Hypothalamus (tissue), 51 donors: Measurements from ENCODE around the gene LGI1.
A peak's percentile ranks its signal among the peaks of the same experiment; 100 is the strongest.
"Not testable (repeated sequence)": the region's sequence is repeated elsewhere in the genome, so short reads cannot be mapped to it uniquely, and the experiment has no call there.

ENCODE experiments used
- DNase-seq, 51 donors: peaks; one replicate each; lab custom pipeline; 2025; lab: John Stamatoyannopoulos, UW

The LGI1 gene

DNA sequence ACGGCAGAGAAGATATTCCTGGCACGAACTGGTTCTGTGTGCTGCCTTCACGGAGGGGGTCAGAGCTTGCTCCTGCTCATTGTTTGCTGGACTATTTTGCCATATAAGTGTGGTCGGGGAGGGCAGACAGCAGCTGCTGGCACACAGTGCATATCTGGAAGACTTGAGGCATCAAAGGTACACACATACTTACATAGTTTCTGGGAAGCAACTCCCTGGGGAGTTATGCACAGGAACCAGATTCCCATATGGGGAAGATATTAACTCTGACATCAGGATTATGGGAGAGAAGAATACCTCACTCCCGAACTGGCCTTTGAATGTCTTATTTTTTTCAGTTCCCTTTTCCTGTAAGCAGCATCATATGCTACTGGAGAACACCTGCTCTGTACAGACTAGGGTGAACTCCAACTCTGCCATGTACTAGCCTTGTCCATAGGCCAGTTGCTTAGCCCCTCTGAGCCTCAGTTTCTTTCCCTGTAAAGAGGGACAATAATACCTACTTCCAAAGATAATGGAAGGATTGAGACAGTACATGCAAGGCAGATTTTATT lies 41.5 kb downstream of the LGI1 start:
- DNase-seq: no peak

DNA sequence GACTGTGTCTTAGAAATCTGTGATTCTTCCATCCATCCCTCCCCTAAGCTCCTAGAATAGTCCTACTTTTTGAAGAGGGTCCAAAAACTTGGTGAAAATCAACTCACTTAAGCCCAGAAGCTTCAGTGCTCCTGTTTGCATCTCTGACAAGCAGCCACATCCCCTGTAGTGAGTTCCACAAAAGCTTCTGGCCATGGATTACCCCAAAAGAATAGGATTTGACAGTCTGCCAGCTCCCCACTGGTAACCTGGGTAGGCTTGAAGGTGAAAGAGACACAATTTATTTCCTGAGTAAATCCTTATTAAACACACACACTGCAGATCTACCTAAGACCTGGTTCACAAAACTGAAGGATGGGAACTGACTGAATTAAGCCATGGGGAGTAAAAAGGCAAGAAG lies 46.5 kb downstream of the LGI1 start:
- DNase-seq: no peak

DNA sequence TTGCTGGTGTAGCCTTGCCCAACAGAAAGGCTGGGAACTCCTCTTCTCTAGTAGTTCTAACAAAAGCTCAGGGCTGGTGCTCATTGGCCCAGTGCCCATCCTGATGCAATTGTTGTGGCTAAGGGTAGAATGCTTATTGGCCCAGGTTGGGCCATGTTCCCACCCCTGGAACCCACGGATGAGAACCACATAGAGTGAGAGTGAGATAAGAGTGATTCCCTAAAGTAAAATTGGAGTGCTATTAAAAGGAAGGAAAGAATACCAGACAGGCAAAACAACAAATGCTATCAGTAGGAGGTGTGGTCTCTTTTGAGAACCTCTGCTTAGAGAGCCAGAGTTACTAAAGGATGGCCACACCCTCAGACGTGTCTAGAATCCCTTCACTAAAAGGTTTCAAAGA lies 49.2 kb downstream of the LGI1 start:
- no peak for DNase-seq

DNA sequence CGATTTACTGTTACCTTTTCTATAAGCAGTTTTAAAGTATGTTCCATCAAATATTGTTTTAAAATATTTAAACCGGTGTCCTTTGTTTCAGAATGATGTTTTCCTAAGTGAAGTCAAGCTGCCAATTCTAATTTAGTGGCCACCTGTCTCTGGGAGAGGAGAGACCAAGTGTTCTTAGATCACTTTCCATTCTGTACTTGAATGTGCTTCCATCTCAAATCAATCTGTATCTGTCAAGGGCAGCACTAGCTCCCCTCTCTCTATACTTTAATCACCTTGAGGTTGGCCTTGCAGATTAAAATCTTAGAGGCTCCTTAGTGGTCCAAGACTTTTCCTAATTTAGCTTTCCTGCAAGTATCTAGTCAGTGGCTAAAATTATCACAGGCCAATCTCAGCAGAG lies 49.6 kb downstream of the LGI1 start:
- DNase-seq: no peak

DNA sequence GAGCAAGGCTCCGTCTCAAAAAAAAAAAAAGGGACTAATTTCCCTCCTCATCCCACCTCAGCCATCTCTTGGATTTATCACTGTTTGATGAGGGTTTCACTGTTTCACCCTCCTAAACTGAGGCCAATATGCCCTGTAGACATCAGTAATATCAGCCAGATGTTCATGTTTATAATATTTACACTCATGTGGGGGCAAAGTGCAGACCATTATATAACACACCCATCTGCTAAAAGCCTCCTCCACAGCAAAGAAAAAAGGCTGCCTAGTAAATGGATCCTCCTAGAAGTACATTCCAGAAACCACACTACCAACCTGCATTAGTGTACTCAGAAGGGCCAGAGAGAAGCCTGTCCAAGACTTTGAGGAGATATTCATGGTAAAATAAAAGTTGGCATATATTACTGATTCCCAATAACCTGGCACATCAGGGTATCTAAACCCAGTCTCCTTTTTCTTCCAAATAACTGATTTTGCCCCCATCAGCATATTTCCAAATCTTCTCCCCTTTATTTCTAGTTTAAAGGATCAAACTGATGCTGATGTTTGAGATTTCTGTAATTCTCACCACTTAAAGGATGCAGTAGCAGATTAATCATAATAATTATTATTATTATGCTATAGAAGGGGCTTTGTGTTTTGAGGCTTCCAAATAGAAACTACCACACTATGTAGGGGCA lies 55.1 kb downstream of the LGI1 start:
- no peak for DNase-seq

DNA sequence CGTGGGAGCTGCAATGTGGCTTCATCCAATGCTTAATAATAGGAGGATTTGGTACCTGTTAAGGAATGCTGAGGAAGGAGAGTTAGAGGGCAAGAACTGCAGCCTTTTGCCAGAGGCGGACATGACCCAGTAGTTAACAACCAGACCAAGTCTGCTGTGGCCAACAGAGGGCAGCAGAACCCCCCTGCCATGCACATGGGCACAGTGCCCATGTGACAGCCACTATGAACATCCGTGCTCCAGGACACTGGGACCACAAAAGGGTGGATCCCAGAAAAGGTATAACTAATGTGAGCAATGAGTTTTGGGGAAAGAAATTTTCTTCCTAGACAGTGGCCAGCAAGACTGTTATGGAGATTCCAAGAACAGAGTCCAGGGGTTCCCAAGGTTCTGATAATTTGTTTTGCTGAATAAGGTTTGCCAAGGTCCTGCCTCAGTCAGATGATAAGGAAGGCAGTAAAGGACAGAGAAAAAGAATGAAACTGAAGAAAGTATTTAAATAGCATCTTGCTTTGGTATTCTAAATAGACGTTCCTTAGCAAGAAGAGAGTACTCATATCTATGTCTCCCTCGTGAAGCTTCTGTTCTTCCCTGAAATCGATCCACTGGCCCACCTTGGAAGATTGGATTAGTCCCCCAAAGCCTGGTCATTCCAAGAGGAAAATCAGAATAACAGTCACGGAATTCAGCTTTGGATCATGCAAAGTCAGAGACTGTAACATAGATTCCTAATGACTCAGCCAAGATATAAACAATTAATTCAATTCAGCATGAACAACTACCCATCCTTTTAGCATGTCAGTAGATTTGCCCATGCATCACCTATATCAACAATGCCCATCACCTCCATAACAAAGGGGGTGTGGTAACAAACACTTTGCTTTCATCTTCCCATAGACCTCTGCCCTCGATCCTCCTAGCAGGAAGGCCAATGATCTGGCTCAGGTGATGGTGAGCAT lies 56.0 kb downstream of the LGI1 start:
- peak in 42 of 51 donors; percentile 2 to 70 (median 16) for DNase-seq

DNA sequence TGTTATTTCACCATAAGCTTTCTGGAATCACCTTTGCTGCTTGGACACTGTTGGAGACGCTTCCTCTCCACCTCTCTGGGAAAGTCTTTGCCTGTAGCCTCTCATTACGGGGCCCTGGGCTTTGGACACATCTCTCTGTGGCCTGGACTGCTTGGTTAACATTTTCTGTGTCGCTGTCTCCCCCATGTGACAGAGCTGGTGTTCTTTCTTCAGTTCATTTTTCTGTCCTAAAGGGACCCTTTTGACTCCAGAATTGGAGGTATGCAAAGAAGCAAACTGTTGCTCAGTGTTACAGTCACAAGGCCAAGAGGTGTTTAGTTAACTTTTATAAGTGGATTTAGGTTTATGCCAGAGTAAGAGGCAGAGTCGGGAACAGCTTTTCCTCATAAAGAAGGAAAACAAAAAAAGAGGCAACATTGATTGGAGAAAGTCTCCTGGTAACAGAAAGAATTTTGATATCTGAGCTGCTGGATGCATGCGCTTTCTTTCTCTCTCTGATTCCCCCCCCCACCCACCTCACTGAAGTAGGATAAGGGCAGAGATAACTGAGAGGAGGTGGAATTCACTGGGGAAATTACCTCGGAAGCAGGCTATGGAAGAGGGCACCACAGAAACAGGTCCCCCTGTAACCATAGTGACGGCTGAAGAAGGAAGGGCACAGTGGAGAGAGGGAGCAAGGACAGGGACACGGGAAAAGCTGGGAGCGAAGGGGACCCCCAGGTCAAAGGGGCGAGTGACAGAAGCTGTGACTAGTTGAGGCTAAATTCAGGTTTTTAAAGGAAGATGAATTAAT lies 57.8 kb downstream of the LGI1 start:
- peak in 24 of 51 donors; percentile 1 to 53 (median 21) for DNase-seq

DNA sequence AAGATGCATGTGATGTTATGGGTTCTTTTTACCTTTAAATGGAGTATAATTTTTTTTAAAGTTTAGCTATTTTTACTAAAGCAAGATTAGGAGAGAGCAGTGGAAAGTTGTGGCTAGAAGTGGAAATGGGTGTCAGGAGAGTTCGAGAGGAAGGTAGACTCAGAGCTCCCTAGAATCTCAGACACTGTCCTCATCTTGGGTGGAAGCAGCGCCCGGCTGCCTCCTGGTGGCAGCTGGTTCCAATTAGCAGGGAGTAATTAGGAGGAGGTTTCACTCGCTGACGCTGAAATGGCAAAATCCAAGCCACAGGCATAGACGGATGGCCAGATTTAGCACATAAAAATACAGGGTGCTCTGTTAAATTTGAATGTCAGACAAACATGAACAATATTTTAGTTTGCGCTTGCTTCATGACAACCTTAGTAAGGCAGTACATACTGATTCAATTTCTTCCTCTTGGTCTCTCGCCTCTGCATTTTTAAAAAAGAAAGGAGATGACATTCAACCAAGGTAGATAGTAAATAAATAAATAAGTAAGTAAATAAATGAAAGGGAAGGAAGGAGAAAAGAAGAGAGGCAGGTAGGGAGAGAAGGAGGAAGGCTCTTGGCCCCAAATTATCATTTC lies 58.5 kb downstream of the LGI1 start:
- DNase-seq: peak in 39 of 51 donors; percentile 6 to 75 (median 40)

DNA sequence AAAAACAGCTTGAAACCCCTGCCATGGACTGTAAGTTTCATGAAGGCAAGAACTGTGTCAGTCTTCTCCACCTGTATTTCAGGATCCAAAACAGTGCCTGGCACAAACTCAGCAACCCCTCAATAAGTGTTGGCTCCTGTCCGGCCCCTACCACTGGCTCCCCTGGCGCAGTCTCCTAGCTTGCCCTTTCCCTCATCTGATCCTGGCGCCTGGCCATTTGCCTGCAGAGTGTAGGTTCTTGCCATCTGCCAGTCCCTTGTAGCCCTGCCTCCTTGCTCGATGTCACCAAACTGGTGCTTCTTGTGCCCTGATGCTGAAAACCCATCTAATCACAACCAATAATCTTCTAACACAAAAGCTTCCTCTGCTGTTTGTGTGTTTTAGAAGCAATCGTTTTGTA lies 60.4 kb downstream of the LGI1 start:
- no peak for DNase-seq

DNA sequence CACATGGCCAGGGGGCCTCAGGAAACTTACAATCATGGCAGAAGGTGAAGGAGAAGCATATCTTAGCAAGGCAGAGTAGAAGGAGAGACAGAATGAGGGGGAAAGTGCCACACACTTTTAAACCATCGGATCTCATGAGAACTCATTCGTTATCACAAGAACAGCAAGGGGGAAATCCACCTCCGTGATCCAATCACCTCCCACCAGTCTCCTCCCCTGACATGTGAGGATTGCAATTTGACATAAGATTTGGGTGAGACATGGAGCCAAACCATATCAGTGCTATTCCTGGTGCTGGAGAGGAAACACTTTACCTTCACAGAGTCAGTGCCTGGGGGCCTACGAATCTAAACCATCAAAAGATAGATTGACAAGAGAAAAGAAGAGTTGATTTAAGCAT lies 61.8 kb downstream of the LGI1 start:
- DNase-seq: no peak

DNA sequence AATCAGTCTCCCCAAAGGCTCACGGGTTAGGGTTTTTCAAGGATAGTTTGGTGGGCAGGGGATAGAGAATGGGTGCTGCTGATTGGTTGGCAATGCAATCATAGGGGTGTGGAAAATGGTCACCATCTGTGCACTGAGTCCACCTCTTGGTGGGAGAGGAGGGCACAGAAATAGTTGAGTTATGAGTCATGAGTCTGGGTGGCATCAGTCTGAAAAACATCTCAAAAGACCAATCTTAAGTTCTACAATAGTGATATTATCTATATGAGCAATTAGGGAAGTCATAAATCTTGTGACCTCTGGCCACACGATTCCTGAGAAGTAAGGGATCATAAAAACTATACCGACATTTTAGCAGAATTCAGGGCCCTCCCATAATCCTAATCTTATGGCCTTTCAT lies 62.7 kb downstream of the LGI1 start:
- DNase-seq: no peak

DNA sequence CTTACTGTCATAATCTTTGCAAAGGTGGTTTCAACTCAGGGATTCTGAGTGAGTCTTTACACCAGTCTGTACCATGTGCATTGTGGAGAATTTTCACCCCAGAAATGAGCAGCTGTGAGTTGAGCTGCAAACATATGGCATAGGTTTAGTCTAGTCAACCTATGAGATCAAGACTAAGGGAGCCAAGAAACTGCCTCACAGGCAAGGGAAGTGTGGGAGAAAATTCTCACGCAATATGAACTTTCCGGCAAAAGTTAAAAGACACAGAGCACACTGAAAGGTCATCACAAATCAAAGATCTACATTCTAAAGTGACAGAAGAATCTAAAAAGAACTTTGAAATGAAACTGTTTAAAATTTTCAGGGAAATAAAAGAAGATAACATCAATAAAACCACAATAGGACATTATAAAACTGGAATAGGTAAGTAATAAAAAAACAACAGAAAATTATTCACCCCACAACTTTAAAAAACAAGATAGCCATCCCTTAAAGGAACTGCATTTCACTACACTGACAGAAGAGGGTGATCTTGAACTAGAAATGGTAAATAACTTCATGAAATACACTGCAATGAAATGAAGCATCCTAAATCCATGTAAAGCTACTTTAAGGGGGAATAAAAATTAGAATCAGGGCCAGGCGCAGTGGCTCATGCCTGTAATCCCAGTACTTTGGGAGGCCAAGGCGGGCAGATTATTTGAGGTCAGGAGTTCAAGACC lies 63.5 kb downstream of the LGI1 start:
- DNase-seq: no peak

DNA sequence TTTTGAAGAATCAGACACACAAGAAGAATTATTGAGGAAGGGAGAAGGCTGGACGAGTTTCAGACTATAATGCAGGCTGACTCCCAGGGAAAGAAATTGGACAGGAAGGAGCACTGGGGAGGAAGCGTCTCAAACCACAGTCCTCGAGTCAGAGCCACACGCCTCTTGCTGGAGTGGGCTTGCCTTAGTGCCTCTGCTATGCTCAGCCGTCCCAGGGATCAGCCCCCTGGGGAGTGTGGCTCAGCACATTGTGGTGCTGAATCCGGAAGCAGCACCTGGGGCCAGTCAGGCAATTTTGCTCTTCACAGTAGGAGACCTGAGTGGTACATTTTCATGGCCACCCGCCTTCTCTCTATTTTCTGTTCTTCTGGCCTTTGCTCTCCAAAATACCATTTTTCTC lies 68.6 kb downstream of the LGI1 start:
- no peak for DNase-seq

DNA sequence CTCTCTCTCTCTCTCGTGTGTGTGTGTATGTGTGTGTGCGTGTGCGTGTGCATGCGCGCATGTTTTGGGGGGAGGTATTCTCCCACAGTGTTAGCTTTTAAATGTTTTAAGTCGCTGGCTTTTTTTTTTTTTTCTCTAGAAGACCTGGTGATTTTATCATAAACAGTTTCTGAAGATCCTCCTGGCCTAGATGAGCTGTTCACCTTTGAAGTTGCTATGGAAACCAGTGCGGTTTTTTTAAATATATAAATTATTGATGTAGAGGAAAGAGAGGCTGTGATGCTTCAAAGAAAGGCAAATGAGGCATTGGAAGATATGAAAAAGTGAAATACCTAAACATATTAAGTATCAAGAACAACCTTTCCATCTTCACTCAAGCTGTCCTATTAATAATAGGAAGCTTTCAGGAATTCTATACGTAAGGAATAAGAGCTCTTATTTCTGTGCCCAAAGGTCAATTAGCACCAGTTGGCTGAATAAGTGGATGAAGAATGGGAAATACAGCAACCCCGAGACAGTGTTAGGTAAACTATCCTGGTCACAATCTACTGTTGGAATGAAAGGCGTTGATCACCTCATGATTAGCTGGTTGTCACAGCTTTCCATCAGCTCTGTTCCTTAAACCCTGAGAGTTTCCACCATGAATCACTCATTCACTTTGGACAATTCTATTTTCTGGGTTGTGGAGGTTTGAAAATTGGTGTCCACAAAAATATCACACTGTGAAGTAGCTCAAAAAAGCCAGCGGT lies 69.5 kb downstream of the LGI1 start:
- no peak for DNase-seq

DNA sequence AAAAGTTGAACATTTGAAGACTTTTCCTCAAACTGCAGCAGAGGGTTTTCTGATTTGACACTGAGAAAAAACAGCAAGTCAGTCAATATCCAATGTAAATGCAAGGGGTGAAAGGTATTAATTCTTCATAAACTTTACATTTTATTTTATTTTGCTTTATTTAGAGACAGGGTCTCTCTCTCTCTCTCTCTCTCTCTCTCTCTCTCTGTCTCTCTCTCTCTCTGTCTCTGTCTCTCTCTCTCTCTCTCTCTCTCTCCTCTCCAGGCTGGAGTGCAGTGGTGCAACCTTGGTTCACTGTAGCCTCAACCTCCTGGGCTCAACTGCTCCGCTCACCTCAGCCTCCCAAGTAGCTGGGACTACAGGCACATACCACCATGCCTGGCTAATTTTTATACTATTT lies 73.3 kb downstream of the LGI1 start:
- not testable (repeated sequence) for DNase-seq

DNA sequence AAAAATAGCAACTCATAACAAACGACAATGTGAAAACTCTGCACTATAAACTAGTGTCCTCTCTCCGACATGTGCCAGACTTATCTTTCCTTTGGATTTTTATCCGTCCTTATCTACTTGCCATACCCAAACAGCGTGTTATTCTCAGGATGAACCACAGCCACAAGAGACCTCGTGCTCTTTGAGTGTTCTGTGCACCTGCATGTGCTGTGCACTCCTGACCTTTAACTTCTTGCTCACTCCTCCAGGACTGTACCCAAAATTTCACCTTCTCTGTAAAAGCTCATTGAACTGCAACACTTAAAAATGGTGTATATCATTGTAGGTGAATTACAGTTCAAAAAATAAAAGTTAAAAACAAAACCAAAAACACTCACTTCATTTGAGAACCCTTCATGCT lies 78.0 kb downstream of the LGI1 start:
- DNase-seq: no peak

DNA sequence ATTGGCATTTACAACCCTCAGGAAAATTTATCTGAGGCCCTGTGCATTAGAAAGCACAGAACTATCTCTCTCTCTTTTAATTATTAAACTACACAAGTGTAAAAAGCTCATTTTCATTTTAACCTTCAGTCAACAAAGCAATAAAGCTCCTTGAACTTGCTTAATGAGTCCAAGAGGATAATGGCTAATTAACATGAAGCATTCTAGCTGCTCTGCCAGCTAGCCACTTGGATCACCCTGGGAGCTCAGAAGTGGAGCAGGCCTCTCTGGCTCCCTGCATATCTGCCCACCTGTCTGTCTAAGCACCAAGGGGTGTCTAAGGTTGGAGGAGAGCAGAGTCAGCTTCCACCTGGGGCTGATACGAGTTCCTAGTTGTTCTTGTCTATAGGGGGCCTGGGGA lies 80.1 kb downstream of the LGI1 start:
- no peak for DNase-seq

DNA sequence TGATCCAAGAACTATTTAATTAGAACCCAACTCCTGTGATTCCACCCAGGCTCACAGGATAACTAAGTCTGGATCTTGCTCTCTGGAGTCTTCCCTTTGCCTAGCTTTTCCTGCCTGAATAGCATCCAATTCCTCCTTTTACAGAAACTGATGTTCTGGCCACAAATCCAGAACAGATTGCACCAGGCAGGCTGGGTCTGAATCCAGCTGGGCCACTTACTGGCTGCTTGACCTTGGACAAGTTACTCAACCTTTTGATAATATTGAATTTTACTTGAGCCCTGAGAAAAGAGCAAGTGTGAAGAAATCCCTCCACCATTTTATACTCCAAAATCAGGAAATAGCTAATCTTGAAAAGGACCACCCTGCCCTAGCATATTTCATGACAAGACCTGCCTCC lies 80.5 kb downstream of the LGI1 start:
- peak in 1 of 51 donors; percentile 6 for DNase-seq

DNA sequence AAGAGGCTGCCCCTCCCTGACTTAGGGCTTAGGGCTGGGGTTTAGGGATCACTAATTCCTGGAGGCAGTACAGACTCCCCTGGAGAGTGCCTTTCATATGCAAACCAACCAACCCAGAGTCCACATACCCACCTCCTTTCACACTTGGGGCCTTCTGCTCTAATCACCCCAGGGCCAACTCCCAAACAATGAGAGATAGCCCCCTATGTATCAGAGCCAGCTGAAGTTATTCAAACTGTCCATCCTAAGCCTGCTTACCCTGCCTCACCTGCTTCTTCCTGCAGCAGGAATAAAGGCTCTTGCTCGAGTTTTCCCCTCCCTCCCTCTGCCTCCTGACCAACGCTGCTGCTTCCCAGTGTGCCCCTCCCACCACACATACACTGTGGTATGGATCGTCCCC lies 84.2 kb downstream of the LGI1 start:
- DNase-seq: no peak
